Colonic mucosa (tissue), 4 donors: ENCODE data around the gene FILIP1L. TPM values are rescaled to one million over a fixed set of nuclear protein-coding genes. Genes with fewer than 3 reads are reported as not detected.
A peak's percentile ranks its signal among the peaks of the same experiment; 100 is the strongest.

ENCODE experiments used
- DNase-seq: peaks from one replicate; pipeline ENCODE4 v3.0.0-alpha.2; 2020
- H3K27ac ChIP-seq: fragments of 200-600 bp; one replicate; pipeline ENCODE4 v1.8.0; 2021
- H3K27me3 ChIP-seq: fragments of 200-600 bp; one replicate; pipeline ENCODE4 v1.8.0; 2021
- H3K36me3 ChIP-seq: fragments of 200-600 bp; one replicate; pipeline ENCODE4 v1.8.0; 2021
- H3K4me1 ChIP-seq: fragments of 200-600 bp; one replicate; pipeline ENCODE4 v1.8.0; 2021; ENCODE audit warnings: mild to moderate bottlenecking
- H3K4me3 ChIP-seq: fragments of 200-600 bp; one replicate; pipeline ENCODE4 v1.8.0; 2021
- H3K9ac ChIP-seq, 2 donors: one replicate each; pipeline ENCODE4 v1.7.0; 2013; ENCODE audit warnings: control low read depth in 2 of 2, low read depth in 2 of 2, low read length in 2 of 2
- H3K9me3 ChIP-seq: fragments of 200-600 bp; one replicate; pipeline ENCODE4 v1.8.0; 2021
- intact Hi-C: fragments of 100-400 bp; cut with DNase I; formaldehyde crosslinking; loops from one replicate; pipeline ENCODE4 v1.14.1; 2022
- total RNA-seq, 2 donors: library from RNA; stranded (reverse); fragmentation: NEBNext Ultra II Directional in 1 of 2; extraction: Animal tissue kit (Norgen Biotek cat#: 25700) in 1 of 2; gene quantifications; one replicate each; pipeline ENCODE4 v1.2.1, GENCODE V29; 2021
- TF ChIP-seq, protein P1 (sequence below): fragments of 200-600 bp; IDR thresholded peaks from one replicate; pipeline ENCODE4 v1.8.0; 2022; ENCODE audit warnings: antibody characterized with exemption, mild to moderate bottlenecking
- donor health status: healthy.
- donor health status: DM: no; HTN: no; CAD: no.
- donor health status: DM: no; HTN: no; CAD: no.

FILIP1L gene
- total RNA-seq, 2 donors from 2014 or later = 3.7 to 29.0 TPM

DNA sequence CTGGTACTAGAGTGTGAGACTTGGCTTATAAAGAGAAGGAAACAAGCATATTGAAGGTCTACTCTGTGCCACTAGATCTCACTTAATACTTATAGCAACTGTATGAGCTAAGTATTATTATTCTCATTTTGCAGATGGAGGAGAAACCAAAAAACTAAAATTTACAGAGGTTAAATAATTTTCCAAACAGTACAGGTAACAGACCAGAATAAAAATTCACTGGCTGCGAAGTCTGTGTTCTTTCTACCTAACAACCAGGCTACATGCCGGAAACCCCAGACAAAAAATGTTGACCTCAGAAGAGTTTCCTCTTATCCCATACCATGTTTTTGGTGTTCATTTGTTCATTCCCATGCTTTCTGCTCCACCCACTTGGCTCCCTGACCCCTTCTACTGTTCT is 250.0 kb downstream of the FILIP1L start:
- Histone ChIP-seq H3K27ac (no peak overlapping the region), H3K4me3 (no peak overlapping the region), H3K27me3 (no peaks in the 10 kb centered on the region), H3K9ac (no peak overlapping the region), H3K36me3 (no peaks in the 10 kb centered on the region), H3K9me3 (no peaks in the 10 kb centered on the region), H3K4me1 (no peaks in the 10 kb centered on the region)
- DNase-seq = no peak
- intact Hi-C loops = no loop called here
- TF ChIP-seq, protein P1, sequence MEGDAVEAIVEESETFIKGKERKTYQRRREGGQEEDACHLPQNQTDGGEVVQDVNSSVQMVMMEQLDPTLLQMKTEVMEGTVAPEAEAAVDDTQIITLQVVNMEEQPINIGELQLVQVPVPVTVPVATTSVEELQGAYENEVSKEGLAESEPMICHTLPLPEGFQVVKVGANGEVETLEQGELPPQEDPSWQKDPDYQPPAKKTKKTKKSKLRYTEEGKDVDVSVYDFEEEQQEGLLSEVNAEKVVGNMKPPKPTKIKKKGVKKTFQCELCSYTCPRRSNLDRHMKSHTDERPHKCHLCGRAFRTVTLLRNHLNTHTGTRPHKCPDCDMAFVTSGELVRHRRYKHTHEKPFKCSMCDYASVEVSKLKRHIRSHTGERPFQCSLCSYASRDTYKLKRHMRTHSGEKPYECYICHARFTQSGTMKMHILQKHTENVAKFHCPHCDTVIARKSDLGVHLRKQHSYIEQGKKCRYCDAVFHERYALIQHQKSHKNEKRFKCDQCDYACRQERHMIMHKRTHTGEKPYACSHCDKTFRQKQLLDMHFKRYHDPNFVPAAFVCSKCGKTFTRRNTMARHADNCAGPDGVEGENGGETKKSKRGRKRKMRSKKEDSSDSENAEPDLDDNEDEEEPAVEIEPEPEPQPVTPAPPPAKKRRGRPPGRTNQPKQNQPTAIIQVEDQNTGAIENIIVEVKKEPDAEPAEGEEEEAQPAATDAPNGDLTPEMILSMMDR = no peak

DNA sequence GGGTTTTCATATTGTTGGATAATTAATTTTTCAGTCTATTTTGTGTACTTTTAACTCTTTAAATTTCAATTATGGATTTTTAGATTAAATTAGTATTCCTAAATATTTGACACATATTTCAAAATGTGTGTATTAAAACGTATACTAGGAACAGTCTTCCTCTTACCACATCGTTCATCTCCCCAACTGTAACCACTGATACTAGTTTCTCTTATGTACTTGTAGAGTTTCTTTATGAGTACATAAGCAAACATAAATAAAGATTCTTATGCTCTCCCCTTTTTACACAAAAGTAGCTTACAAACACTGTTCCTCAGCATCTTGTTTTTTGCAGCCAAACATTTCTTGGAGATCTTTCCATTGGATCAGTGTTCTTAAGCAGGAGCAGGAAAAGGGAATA is 250.7 kb downstream of the FILIP1L start:
- TF ChIP-seq, protein P1 = no peak

DNA sequence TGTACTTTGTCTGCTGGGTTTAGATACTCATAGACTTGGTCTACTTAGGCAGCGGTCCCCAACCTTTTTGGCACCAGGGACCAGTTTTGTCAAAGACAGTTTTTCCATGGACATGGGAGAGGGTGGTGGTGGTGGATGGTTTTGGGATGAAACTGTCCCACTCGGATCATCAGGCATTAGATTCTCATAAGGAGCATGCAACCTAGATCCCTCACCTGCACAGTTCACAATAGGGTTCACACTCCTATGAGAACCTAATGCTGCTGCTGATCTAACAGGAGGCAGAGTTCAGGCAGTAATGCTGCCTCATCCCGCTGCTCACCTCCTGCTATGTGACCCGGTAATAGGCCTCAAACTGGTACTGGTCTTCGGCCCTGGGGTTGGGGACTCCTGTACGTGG is 251.3 kb downstream of the FILIP1L start:
- TF ChIP-seq, protein P1 = no peak
- Histone ChIP-seq H3K36me3 (no peaks in the 10 kb centered on the region), H3K27me3 (no peaks in the 10 kb centered on the region), H3K9ac (no peak overlapping the region), H3K4me3 (no peak overlapping the region), H3K27ac (no peak overlapping the region), H3K9me3 (no peaks in the 10 kb centered on the region), H3K4me1 (no peaks in the 10 kb centered on the region)
- DNase-seq = no peak
- intact Hi-C loops = no loop called here

More for the DNA sequence above, 250.7 kb downstream of the FILIP1L start:
- Histone ChIP-seq H3K4me3 (no peak overlapping the region), H3K36me3 (no peaks in the 10 kb centered on the region), H3K4me1 (no peaks in the 10 kb centered on the region), H3K9ac (no peak overlapping the region), H3K27me3 (no peaks in the 10 kb centered on the region), H3K9me3 (no peaks in the 10 kb centered on the region), H3K27ac (no peak overlapping the region)
- intact Hi-C loops = no loop called here
- DNase-seq = no peak

DNA sequence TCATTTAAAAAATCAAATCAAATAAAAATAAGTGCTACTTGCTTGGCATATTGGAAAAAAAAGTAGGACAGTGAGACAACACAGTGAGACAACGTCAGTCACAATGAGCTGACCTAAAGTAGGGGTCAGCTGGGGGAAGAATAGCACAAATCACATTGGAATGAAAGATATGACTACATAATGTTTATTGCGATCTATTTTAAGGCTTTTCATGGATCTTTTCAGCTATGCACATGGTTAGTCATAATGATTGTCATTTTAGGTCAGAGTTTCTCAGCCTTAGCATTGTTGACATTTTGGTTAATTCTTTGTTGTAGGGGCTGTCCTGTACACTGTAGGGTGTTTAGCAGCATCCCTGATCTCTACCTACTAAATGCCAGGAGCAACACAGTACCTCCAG is 252.1 kb downstream of the FILIP1L start:
- no peak overlapping the region for H3K4me3 ChIP-seq
- TF ChIP-seq, protein P1 = no peak
- H3K4me1 ChIP-seq = no peaks in the 10 kb centered on the region
- H3K27me3 ChIP-seq = no peaks in the 10 kb centered on the region
- H3K9me3 ChIP-seq = no peaks in the 10 kb centered on the region
- no peak overlapping the region for H3K27ac ChIP-seq
- DNase-seq = no peak
- no peak overlapping the region for H3K9ac ChIP-seq
- H3K36me3 ChIP-seq = no peaks in the 10 kb centered on the region
- intact Hi-C loops = no loop called here

DNA sequence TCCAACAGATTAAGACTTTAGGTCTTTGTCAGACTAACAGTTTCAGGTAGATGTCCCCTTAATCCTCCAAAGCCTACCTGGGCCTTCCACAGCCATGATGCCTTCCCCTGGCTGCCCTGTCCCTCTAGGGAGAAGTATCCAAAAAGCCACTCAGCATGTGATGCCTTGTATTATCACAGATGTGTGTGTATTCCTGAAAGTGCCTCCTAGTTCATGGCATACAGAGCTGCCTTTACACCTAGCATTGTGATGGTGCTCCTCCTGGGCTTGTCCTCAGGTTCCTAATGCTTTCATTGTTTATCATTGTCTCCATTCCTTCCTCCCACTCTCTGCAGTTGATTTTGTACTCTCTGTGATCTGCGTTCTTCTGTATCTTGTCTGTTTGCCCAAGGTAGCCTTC is 253.1 kb downstream of the FILIP1L start:
- H3K9me3 ChIP-seq = no peaks in the 10 kb centered on the region
- TF ChIP-seq, protein P1 = no peak
- DNase-seq = no peak
- H3K36me3 ChIP-seq = no peaks in the 10 kb centered on the region
- no peak overlapping the region for H3K27ac ChIP-seq
- no peak overlapping the region for H3K4me3 ChIP-seq
- no peaks in the 10 kb centered on the region for H3K4me1 ChIP-seq
- no peaks in the 10 kb centered on the region for H3K27me3 ChIP-seq
- intact Hi-C loops = no loop called here
- H3K9ac ChIP-seq = no peak overlapping the region

DNA sequence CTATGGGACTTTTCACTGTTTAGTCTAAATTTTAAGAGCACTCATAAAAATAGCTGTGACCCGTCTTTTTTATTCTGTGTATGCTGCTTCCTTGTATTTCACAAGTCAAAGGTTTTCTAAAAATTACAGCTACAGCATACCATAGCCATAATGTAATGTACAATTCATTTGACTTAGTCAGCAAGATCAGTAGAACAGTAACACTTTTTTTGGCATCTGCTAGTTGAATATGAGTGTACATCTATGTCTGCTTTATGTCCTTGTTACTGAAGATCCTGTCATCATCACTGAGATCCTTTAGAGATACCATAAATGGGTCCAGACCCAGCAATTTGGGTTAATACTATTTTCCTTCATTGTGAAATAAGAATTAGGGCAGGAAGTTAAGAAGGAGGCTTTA is 254.5 kb downstream of the FILIP1L start:
- Histone ChIP-seq H3K9ac (no peak overlapping the region), H3K4me3 (no peak overlapping the region), H3K27ac (peak overlapping the region; percentile 39), H3K27me3 (no peaks in the 10 kb centered on the region), H3K4me1 (no peaks in the 10 kb centered on the region), H3K9me3 (no peaks in the 10 kb centered on the region), H3K36me3 (no peaks in the 10 kb centered on the region)
- TF ChIP-seq, protein P1 = no peak
- DNase-seq = no peak
- intact Hi-C loops = no loop called here
